Renal cortical epithelial cell (primary cell): ENCODE measurements around the gene PM20D1. TPM values are rescaled to one million over a fixed set of nuclear protein-coding genes. Genes with fewer than 3 reads are reported as not detected.

Source experiments
- total RNA-seq: library from RNA; depleted of rRNA; stranded (reverse); fragments of >200 nt; gene quantifications from 2 replicates; pipeline ENCODE4 v1.2.3, GENCODE V29; 2014

Gene PM20D1
- total RNA-seq, 1 donor from 2014 or later: 0.05 TPM

Other genes with a start within 250 kb of the PM20D1 start
- gene ELK4, start 218.1 kb downstream of the PM20D1 start, total RNA-seq: 17.4 and 26.9 TPM in 2 replicates
- 5.6 and 5.9 TPM in 2 replicates for gene SLC45A3, start 169.6 kb downstream of the PM20D1 start, total RNA-seq
- gene NUCKS1, start 100.0 kb downstream of the PM20D1 start, total RNA-seq: 120 and 123 TPM in 2 replicates
- gene RAB29, start 74.7 kb downstream of the PM20D1 start, total RNA-seq: 45.7 and 53.2 TPM in 2 replicates
- 8.9 and 32.2 TPM in 2 replicates for gene SLC41A1, start 36.9 kb downstream of the PM20D1 start, total RNA-seq
- 0.05 TPM in 1 of 2 replicates, not detected in the other for gene SLC26A9, start 93.3 kb upstream of the PM20D1 start, total RNA-seq
- 1.1 and 1.2 TPM in 2 replicates for gene RAB7B, start 153.3 kb upstream of the PM20D1 start, total RNA-seq
- gene CTSE, start 173.8 kb upstream of the PM20D1 start, total RNA-seq: 0.10 and 6.4 TPM in 2 replicates
- 5.7 and 11.6 TPM in 2 replicates for gene RHEX, start 203.0 kb upstream of the PM20D1 start, total RNA-seq